ENCODE results near the gene MRPL38.
"Not testable (repeated sequence)": the region's sequence is repeated elsewhere in the genome, so short reads cannot be mapped to it uniquely, and the experiment has no call there.

The MRPL38 gene

GRCh38 chr17:75895370-75896155, 9.1 kb downstream of the MRPL38 start:
- DNase-seq = no peak

- no peak for DNase-seq
Observed at GRCh38 chr17:75894049-75894733, 10.5 kb downstream of the MRPL38 start.

- no peak for DNase-seq
Observed at GRCh38 chr17:75893305-75894048, 11.2 kb downstream of the MRPL38 start.

- no peak for DNase-seq
Observed at GRCh38 chr17:75892556-75893224, 12.0 kb downstream of the MRPL38 start.

- no peak for DNase-seq
Observed at GRCh38 chr17:75891605-75892555, 12.8 kb downstream of the MRPL38 start.

GRCh38 chr17:75891022-75891604, 13.6 kb downstream of the MRPL38 start:
- DNase-seq = no peak

- DNase-seq = no peak
Observed at GRCh38 chr17:75889454-75889853, 15.2 kb downstream of the MRPL38 start.

- DNase-seq = no peak
Observed at GRCh38 chr17:75888484-75888883, 16.2 kb downstream of the MRPL38 start.

- DNase-seq = not testable (repeated sequence)
Observed at GRCh38 chr17:75885860-75886259, 18.8 kb downstream of the MRPL38 start.

- no peak for DNase-seq
Observed at GRCh38 chr17:75885431-75885830, 19.3 kb downstream of the MRPL38 start.

GRCh38 chr17:75881678-75882454, 22.8 kb downstream of the MRPL38 start:
- no peak for DNase-seq

GRCh38 chr17:75880266-75880665, 24.4 kb downstream of the MRPL38 start:
- DNase-seq = no peak

GRCh38 chr17:75878174-75878998, 26.3 kb downstream of the MRPL38 start, which contains the start of gene TRIM47:
TRIM47 (minus strand) TSS chr17:75878581; CDS start chr17:75878548, 33 bp downstream.
- DNase-seq = no peak

GRCh38 chr17:75877752-75878173, 26.9 kb downstream of the MRPL38 start:
- peak; percentile 75 for DNase-seq

- DNase-seq = no peak
Observed at GRCh38 chr17:75876938-75877751, 27.5 kb downstream of the MRPL38 start.

GRCh38 chr17:75876190-75876937, 28.3 kb downstream of the MRPL38 start:
- peak; percentile 72 for DNase-seq

- no peak for DNase-seq
Observed at GRCh38 chr17:75875940-75876189, 28.8 kb downstream of the MRPL38 start.

Measured in CD4-positive, alpha-beta T cell treated with Interleukin-15 for 1 hour (primary cell).